MM.1S (cell line): ENCODE results near the gene PIK3R5.
"Not testable (repeated sequence)": the region's sequence is repeated elsewhere in the genome, so short reads cannot be mapped to it uniquely, and the experiment has no call there.

ENCODE experiments used
- DNase-seq: peaks from one replicate; pipeline ENCODE4 v3.0.0-alpha.2; 2015
- H2AFZ ChIP-seq: fragments of 300-600 bp; sonication (generic); 2 replicates; pipeline ENCODE4 v1.6.0; 2016; ENCODE audit warnings: antibody characterized with exemption, low read length
- H3F3A ChIP-seq: fragments of 300-600 bp; sonication (generic); 2 replicates; pipeline ENCODE4 v1.6.1; 2016; ENCODE audit warnings: mild to moderate bottlenecking, antibody characterized with exemption, low read length, moderate library complexity, mixed read lengths; ENCODE audit not compliant: insufficient read depth
- H3K27ac ChIP-seq: fragments of 300-600 bp; sonication (generic); 2 replicates; pipeline ENCODE4 v1.5.1; 2016; ENCODE audit warnings: mild to moderate bottlenecking, low read length
- H3K27me3 ChIP-seq: fragments of 300-600 bp; sonication (generic); replicated peaks from 2 replicates; pipeline ENCODE4 v1.6.0; 2016; ENCODE audit warnings: low read length; ENCODE audit not compliant: insufficient read depth
- H3K36me3 ChIP-seq: fragments of 300-600 bp; sonication (generic); replicated peaks from 2 replicates; pipeline ENCODE4 v1.6.1; 2016; ENCODE audit warnings: mild to moderate bottlenecking, low read length, mixed read lengths; ENCODE audit not compliant: insufficient read depth
- H3K4me1 ChIP-seq: fragments of 300-600 bp; sonication (generic); 2 replicates; pipeline ENCODE4 v1.6.1; 2016; ENCODE audit warnings: low read length, mixed read lengths
- H3K4me2 ChIP-seq: fragments of 300-600 bp; sonication (generic); 2 replicates; pipeline ENCODE4 v1.6.0; 2016; ENCODE audit warnings: low read depth, low read length
- H3K4me3 ChIP-seq: fragments of 300-600 bp; sonication (generic); 2 replicates; pipeline ENCODE4 v1.5.1; 2016; ENCODE audit warnings: low read length, mixed read lengths
- H3K79me2 ChIP-seq: fragments of 300-600 bp; sonication (generic); 2 replicates; pipeline ENCODE4 v1.6.1; 2016; ENCODE audit warnings: mixed run types, low read length, mixed read lengths
- H3K9ac ChIP-seq: fragments of 300-600 bp; sonication (generic); 2 replicates; pipeline ENCODE4 v1.6.1; 2016; ENCODE audit warnings: low read length, mixed read lengths
- H3K9me2 ChIP-seq: fragments of 300-600 bp; sonication (generic); replicated peaks from 2 replicates; pipeline ENCODE4 v1.6.1; 2016; ENCODE audit warnings: mild to moderate bottlenecking, low read length, mixed read lengths; ENCODE audit not compliant: insufficient read depth
- H3K9me3 ChIP-seq: fragments of 300-600 bp; sonication (generic); replicated peaks from 2 replicates; pipeline ENCODE4 v1.6.1; 2016; ENCODE audit warnings: mild to moderate bottlenecking, low read length, mixed read lengths; ENCODE audit not compliant: insufficient read depth
- H4K20me1 ChIP-seq: fragments of 300-600 bp; sonication (generic); 2 replicates; pipeline ENCODE4 v1.6.1; 2016; ENCODE audit warnings: mild to moderate bottlenecking, low read length, moderate library complexity, mixed read lengths; ENCODE audit not compliant: insufficient read depth
- EZH2 ChIP-seq: fragments of 300-600 bp; sonication (generic); optimal IDR thresholded peaks from 2 replicates; pipeline ENCODE3; 2017; ENCODE audit warnings: low read depth, mild to moderate bottlenecking, antibody characterized with exemption, low read length, mixed read lengths
- EZH2phosphoT487 ChIP-seq: fragments of 300-600 bp; sonication (generic); IDR thresholded peaks from 2 replicates; pipeline ENCODE4 v1.6.1; 2018; ENCODE audit warnings: antibody characterized with exemption, low read length
- TF ChIP-seq, protein P1 (sequence below): fragments of 300-600 bp; sonication (generic); IDR thresholded peaks from 2 replicates; pipeline ENCODE4 v1.5.1; 2016; ENCODE audit warnings: antibody characterized with exemption, low read length, mixed read lengths

Gene PIK3R5

DNA sequence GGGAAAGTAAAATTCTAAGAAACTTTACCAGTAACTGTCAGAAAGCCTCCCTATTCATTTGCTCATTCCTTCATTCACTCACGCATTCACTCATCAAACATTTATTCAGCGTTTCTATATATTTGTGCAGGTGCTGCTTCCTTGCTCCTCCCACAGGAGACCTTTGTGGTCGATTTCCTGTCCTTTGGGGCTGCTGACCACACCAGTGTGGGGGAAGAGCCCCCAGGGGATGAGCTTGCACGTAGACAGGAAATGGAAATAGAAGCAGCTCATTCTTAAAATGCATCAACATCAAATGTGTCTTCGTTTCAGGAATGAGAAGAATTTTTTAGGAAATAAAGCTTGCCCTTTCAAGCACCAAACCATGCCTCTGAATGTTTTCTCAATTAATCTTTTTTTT lies 107.6 kb downstream of the PIK3R5 start:
- Histone ChIP-seq H3K27ac (no peak overlapping the region), H3K4me3 (no peak overlapping the region), H3F3A (no peaks in the 10 kb centered on the region), H2AFZ (no peak overlapping the region), H3K79me2 (no peaks in the 10 kb centered on the region), H3K36me3 (no peaks in the 10 kb centered on the region), H3K27me3 (no peaks in the 10 kb centered on the region), H3K9me3 (no peaks in the 10 kb centered on the region), H3K9ac (no peak overlapping the region), H3K4me1 (peaks cover 7% of the 10 kb centered on the region; the same call in 1 of the 2 replicates), H3K4me2 (peak overlapping the region; percentile 37; the same call in 1 of the 2 replicates), H4K20me1 (no peaks in the 10 kb centered on the region), H3K9me2 (no peaks in the 10 kb centered on the region)
- DNase-seq: peak; percentile 56
- TF ChIP-seq, protein P1, sequence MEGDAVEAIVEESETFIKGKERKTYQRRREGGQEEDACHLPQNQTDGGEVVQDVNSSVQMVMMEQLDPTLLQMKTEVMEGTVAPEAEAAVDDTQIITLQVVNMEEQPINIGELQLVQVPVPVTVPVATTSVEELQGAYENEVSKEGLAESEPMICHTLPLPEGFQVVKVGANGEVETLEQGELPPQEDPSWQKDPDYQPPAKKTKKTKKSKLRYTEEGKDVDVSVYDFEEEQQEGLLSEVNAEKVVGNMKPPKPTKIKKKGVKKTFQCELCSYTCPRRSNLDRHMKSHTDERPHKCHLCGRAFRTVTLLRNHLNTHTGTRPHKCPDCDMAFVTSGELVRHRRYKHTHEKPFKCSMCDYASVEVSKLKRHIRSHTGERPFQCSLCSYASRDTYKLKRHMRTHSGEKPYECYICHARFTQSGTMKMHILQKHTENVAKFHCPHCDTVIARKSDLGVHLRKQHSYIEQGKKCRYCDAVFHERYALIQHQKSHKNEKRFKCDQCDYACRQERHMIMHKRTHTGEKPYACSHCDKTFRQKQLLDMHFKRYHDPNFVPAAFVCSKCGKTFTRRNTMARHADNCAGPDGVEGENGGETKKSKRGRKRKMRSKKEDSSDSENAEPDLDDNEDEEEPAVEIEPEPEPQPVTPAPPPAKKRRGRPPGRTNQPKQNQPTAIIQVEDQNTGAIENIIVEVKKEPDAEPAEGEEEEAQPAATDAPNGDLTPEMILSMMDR: no peak
- no peak for TF ChIP-seq EZH2phosphoT487
- TF ChIP-seq EZH2: no peak

DNA sequence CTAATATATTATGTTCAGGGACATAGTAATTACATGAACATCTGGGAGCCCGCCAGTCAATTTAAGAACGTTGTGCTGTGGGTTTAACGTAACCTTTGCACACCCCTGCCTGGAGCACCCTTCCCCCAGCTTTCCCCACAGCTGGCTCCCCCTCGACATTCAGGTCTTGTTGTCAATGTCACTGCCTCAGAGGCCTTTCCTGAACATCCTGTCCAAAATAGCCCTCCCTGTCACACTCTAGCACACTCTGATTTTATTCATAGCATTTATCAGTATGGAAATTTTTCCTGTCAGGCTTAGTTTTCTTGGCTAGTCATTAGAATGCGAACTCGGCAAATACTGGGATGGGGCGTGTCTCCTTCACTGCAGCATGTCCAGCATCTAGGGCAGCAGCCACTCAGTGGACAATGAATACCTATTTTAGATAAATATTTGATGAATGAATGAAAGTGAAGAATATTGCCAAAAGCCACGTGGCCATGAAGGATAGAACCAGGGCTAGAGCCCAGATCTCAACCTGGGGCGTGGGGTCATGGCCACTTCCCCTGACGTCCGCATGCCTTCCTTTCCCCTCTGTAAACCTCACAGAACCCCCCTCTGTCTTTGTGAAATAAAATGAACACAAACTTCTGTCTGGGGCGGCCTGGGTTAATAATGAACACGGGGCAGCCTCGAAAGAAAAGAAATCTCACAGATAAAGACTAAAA lies 108.5 kb downstream of the PIK3R5 start:
- Histone ChIP-seq H3K4me2 (no peak overlapping the region), H3K36me3 (no peaks in the 10 kb centered on the region), H3K9me2 (no peaks in the 10 kb centered on the region), H3K9ac (no peak overlapping the region), H3K4me3 (no peak overlapping the region), H3F3A (no peaks in the 10 kb centered on the region), H3K9me3 (no peaks in the 10 kb centered on the region), H3K79me2 (no peaks in the 10 kb centered on the region), H2AFZ (no peak overlapping the region), H3K27ac (no peak overlapping the region), H3K4me1 (peaks cover 7% of the 10 kb centered on the region; the same call in 1 of the 2 replicates), H3K27me3 (no peaks in the 10 kb centered on the region), H4K20me1 (no peaks in the 10 kb centered on the region)
- TF ChIP-seq EZH2phosphoT487: no peak
- TF ChIP-seq, protein P1: no peak
- DNase-seq: no peak

DNA sequence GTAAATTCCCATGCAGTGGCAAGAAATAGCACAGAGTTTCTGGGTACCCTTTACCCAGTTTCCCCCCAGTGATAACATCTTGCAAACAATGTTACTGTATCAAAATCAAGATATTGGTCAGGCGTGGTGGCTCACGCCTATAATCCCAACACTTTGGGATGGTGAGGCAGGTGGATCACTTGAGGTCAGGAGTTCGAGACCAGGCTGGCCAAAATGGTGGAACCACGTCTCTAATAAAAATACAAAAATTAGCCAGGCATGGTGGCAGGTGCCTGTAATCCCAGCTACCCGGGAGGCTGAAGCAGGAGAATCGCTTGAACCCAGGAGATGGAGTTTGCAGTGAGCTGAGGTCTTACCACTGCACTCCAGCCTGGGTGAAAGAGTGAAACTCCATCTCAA lies 109.3 kb downstream of the PIK3R5 start:
- not testable (repeated sequence) for H3K4me1 ChIP-seq, H3K27me3 ChIP-seq, H3K36me3 ChIP-seq, DNase-seq, H3K9me2 ChIP-seq, H2AFZ ChIP-seq, H3K4me2 ChIP-seq, H3K27ac ChIP-seq, H3K79me2 ChIP-seq, H3K4me3 ChIP-seq, H4K20me1 ChIP-seq, H3F3A ChIP-seq, H3K9ac ChIP-seq, H3K9me3 ChIP-seq

DNA sequence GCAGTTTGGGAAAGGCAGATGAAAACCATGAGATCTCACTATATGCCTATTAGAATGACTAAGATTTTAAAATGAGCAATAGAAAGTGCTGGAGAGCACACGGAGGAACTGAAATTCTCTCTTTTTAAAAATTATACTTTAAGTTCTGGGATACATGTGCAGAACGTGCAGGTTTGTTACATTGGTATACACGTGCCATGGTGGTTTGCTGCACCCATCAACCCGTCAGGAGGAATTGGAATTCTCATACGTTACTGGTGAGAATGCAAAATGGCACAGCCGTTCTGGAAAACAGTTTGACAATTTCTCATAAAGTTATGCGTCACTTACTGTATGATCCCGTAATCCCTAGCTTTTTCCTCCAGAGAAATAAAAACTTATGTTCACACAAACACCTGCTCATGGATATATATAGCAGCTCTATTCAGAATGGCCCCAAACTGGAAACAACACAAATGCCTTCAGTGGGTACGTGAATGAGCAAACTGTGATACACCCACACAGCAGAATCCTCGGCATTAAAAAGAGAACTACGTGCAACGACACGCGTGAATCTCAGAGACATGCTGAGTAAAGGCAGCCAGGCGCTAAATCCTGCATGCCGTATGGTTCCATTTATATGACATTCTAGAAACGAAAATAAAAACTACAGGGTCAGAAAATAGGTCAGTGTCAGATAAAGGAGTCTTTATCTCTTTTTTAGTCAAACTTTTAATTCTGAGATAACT lies 109.9 kb downstream of the PIK3R5 start:
- H3K79me2 ChIP-seq: no peaks in the 10 kb centered on the region
- H3K9me2 ChIP-seq: no peaks in the 10 kb centered on the region
- no peaks in the 10 kb centered on the region for H3K36me3 ChIP-seq
- H3K9me3 ChIP-seq: no peaks in the 10 kb centered on the region
- H3K4me1 ChIP-seq: peaks cover 7% of the 10 kb centered on the region; the same call in 1 of the 2 replicates
- no peaks in the 10 kb centered on the region for H3F3A ChIP-seq
- H3K4me2 ChIP-seq: no peak overlapping the region
- no peak for DNase-seq
- H3K27ac ChIP-seq: no peak overlapping the region
- no peaks in the 10 kb centered on the region for H3K27me3 ChIP-seq
- H2AFZ ChIP-seq: no peak overlapping the region
- TF ChIP-seq EZH2phosphoT487 (no peak), EZH2 (no peak)
- TF ChIP-seq, protein P1: no peak
- H3K4me3 ChIP-seq: no peak overlapping the region
- H4K20me1 ChIP-seq: no peaks in the 10 kb centered on the region
- no peak overlapping the region for H3K9ac ChIP-seq
